Measurements from ENCODE around the gene GABRG3.

The GABRG3 gene

GRCh38 chr15:27210176-27210575 lies 239.2 kb downstream of the GABRG3 start:
- no peak for TF ChIP-seq CTCF (conservative IDR thresholded peaks at IDR 0.05)
- H3K27ac ChIP-seq: no peak overlapping the region

GRCh38 chr15:27214032-27214431 lies 243.1 kb downstream of the GABRG3 start:
- H3K27ac ChIP-seq: no peak overlapping the region
- no peak for TF ChIP-seq CTCF (conservative IDR thresholded peaks at IDR 0.05)

GRCh38 chr15:27214961-27215360 lies 244.0 kb downstream of the GABRG3 start:
- no peak for TF ChIP-seq CTCF (conservative IDR thresholded peaks at IDR 0.05)

GRCh38 chr15:27218426-27218825 lies 247.4 kb downstream of the GABRG3 start:
- no peak for TF ChIP-seq CTCF (conservative IDR thresholded peaks at IDR 0.05)
- H3K27ac ChIP-seq: no peak overlapping the region

More at GRCh38 chr15:27214961-27215360, 244.0 kb downstream of the GABRG3 start:
- no peak overlapping the region for H3K27ac ChIP-seq

- H3K27ac ChIP-seq: no peak overlapping the region
- TF ChIP-seq CTCF (conservative IDR thresholded peaks at IDR 0.05): no peak
Measured at GRCh38 chr15:27219636-27220035, 248.7 kb downstream of the GABRG3 start.

- H3K27ac ChIP-seq: no peak overlapping the region
- no peak for TF ChIP-seq CTCF (conservative IDR thresholded peaks at IDR 0.05)
Measured at GRCh38 chr15:27220199-27220598, 249.2 kb downstream of the GABRG3 start.

- no peak for TF ChIP-seq CTCF (conservative IDR thresholded peaks at IDR 0.05)
- H3K27ac ChIP-seq: no peak overlapping the region
Measured at GRCh38 chr15:27222479-27222878, 251.5 kb downstream of the GABRG3 start.

GRCh38 chr15:27223179-27223578 lies 252.2 kb downstream of the GABRG3 start:
- TF ChIP-seq CTCF (conservative IDR thresholded peaks at IDR 0.05): no peak
- H3K27ac ChIP-seq: no peak overlapping the region
